Measurements from ENCODE around the gene MAGI2. TPM values are rescaled to one million over a fixed set of nuclear protein-coding genes. Genes with fewer than 3 reads are reported as not detected.

The MAGI2 gene
- total RNA-seq, 2 donors from 2014 or later: 3.9 to 10.5 TPM

GRCh38 chr7:78441737-78442136 lies 1011.7 kb downstream of the MAGI2 start:
- Histone ChIP-seq H3K36me3 (replicated peaks in 1 of 2; ENCODE audit: insufficient read depth in 1 of 2, low read depth in 2 of 2) (no peaks in the 10 kb centered on the region), H3K9me3 (no peaks in the 10 kb centered on the region), H3K27ac (no peak overlapping the region), H3K4me3 (no peak overlapping the region), H3K27me3 (no peaks in the 10 kb centered on the region), H3K4me1 (no peaks in the 10 kb centered on the region)
- ATAC-seq (no peak), DNase-seq (no peak)
- TF ChIP-seq CTCF (IDR thresholded peaks at IDR 0.05): no peak
- TF ChIP-seq POLR2A (IDR thresholded peaks at IDR 0.05): no peak
- WGBS, 2 donors: 76 to 83% methylated on average over 2 of the region's 2 CpGs
- intact Hi-C loops (cut with DNase I): no loop called here

- DNase-seq (peak in 1 of 4 donors; percentile 10), ATAC-seq (no peak)
- Histone ChIP-seq H3K4me3 (no peak overlapping the region), H3K27me3 (no peaks in the 10 kb centered on the region), H3K9me3 (no peaks in the 10 kb centered on the region), H3K4me1 (no peaks in the 10 kb centered on the region), H3K27ac (no peak overlapping the region), H3K36me3 (replicated peaks in 1 of 2; ENCODE audit: insufficient read depth in 1 of 2, low read depth in 2 of 2) (no peaks in the 10 kb centered on the region)
- TF ChIP-seq POLR2A (IDR thresholded peaks at IDR 0.05) (no peak), CTCF (IDR thresholded peaks at IDR 0.05) (no peak)
- intact Hi-C loops (cut with DNase I): no loop called here
- WGBS, 2 donors: 46% methylated on average over 7 of the region's 7 CpGs
These were observed 1015.0 kb downstream of the MAGI2 start for GRCh38 chr7:78438433-78438832.

GRCh38 chr7:78437118-78437517 lies 1016.3 kb downstream of the MAGI2 start:
- 70% methylated on average over 5 of the region's 5 CpGs for WGBS, 2 donors
- TF ChIP-seq CTCF (IDR thresholded peaks at IDR 0.05) (no peak), POLR2A (IDR thresholded peaks at IDR 0.05) (no peak)
- no peak for ATAC-seq

GRCh38 chr7:78435355-78435754 lies 1018.1 kb downstream of the MAGI2 start:
- Histone ChIP-seq H3K4me1 (no peaks in the 10 kb centered on the region), H3K9me3 (no peaks in the 10 kb centered on the region), H3K27ac (no peak overlapping the region), H3K27me3 (no peaks in the 10 kb centered on the region), H3K4me3 (no peak overlapping the region), H3K36me3 (replicated peaks in 1 of 2; ENCODE audit: insufficient read depth in 1 of 2, low read depth in 2 of 2) (no peaks in the 10 kb centered on the region)
- DNase-seq (no peak), ATAC-seq (no peak)
- intact Hi-C loops (cut with DNase I): no loop called here
- 75 to 86% methylated on average over 4 of the region's 4 CpGs for WGBS, 2 donors
- TF ChIP-seq POLR2A (IDR thresholded peaks at IDR 0.05) (no peak), CTCF (IDR thresholded peaks at IDR 0.05) (no peak)

More at GRCh38 chr7:78437118-78437517, 1016.3 kb downstream of the MAGI2 start:
- no peaks in the 10 kb centered on the region for H3K27me3 ChIP-seq
- H3K4me1 ChIP-seq: no peaks in the 10 kb centered on the region
- intact Hi-C loops (cut with DNase I): no loop called here
- H3K27ac ChIP-seq: no peak overlapping the region
- no peaks in the 10 kb centered on the region for H3K36me3 ChIP-seq (replicated peaks in 1 of 2; ENCODE audit: insufficient read depth in 1 of 2, low read depth in 2 of 2)
- H3K4me3 ChIP-seq: no peak overlapping the region
- no peaks in the 10 kb centered on the region for H3K9me3 ChIP-seq
- DNase-seq: no peak

- WGBS, 2 donors: 90 to 97% methylated on average over 1 of the region's 1 CpG
- no peak for TF ChIP-seq POLR2A (IDR thresholded peaks at IDR 0.05)
- ATAC-seq (no peak), DNase-seq (no peak)
- H3K27ac ChIP-seq: no peak overlapping the region
- H3K36me3 ChIP-seq (replicated peaks in 1 of 2; ENCODE audit: insufficient read depth in 1 of 2, low read depth in 2 of 2): no peaks in the 10 kb centered on the region
- H3K4me1 ChIP-seq: no peaks in the 10 kb centered on the region
- intact Hi-C loops (cut with DNase I): no loop called here
- H3K9me3 ChIP-seq: no peaks in the 10 kb centered on the region
- no peaks in the 10 kb centered on the region for H3K27me3 ChIP-seq
- no peak overlapping the region for H3K4me3 ChIP-seq
These were observed 1019.2 kb downstream of the MAGI2 start for GRCh38 chr7:78434281-78434680.

Data from body of pancreas (tissue), 4 donors.